Mesenchymal stem cell (in vitro differentiated cells and primary cell): ENCODE data around the gene CISD2.

ENCODE experiments used
- DNase-seq: peaks from one replicate; pipeline ENCODE4 v3.0.0-alpha.2; 2013
- H2AFZ ChIP-seq: one replicate; pipeline ENCODE4 v1.6.1; 2013; ENCODE audit warnings: low read depth, mild to moderate bottlenecking, control low read depth, inconsistent platforms, low read length, moderate library complexity
- H2AK5ac ChIP-seq: 2 replicates; pipeline ENCODE4 v1.6.1; 2013; ENCODE audit warnings: low read length, moderate library complexity, mild to moderate bottlenecking, inconsistent platforms; ENCODE audit not compliant: severe bottlenecking
- H2BK120ac ChIP-seq: one replicate; pipeline ENCODE4 v1.6.1; 2013; ENCODE audit warnings: low read depth, mild to moderate bottlenecking, inconsistent platforms, low read length, moderate library complexity
- H2BK12ac ChIP-seq, 2 experiments: one replicate each; pipeline ENCODE4 v1.6.1; 2013; ENCODE audit warnings: inconsistent platforms in 2 of 2, low read length in 2 of 2, mild to moderate bottlenecking in 2 of 2, moderate library complexity in 2 of 2, control low read depth in 1 of 2
- H2BK15ac ChIP-seq: one replicate; pipeline ENCODE4 v1.6.1; 2013; ENCODE audit warnings: mild to moderate bottlenecking, low read depth, inconsistent platforms; ENCODE audit not compliant: poor library complexity, severe bottlenecking
- H2BK5ac ChIP-seq: 2 replicates; pipeline ENCODE4 v1.6.1; 2013; ENCODE audit warnings: low read depth, mild to moderate bottlenecking, low read length, control low read depth, inconsistent platforms; ENCODE audit not compliant: poor library complexity, severe bottlenecking
- H3K14ac ChIP-seq, 2 experiments: one replicate each; pipeline ENCODE4 v1.6.1; 2013; ENCODE audit warnings: inconsistent platforms in 2 of 2, low read length in 2 of 2, control low read depth in 1 of 2, mild to moderate bottlenecking in 1 of 2, moderate library complexity in 1 of 2
- H3K18ac ChIP-seq, 2 experiments: one replicate each; pipeline ENCODE4 v1.6.1; 2013; ENCODE audit warnings: inconsistent platforms in 2 of 2, low read length in 2 of 2, control low read depth in 1 of 2, low read depth in 1 of 2, mild to moderate bottlenecking in 1 of 2
- H3K23ac ChIP-seq, 2 experiments: one replicate each; pipeline ENCODE4 v1.6.1; 2013; ENCODE audit warnings: inconsistent platforms in 2 of 2, low read length in 2 of 2, mild to moderate bottlenecking in 2 of 2, moderate library complexity in 2 of 2, control low read depth in 1 of 2
- H3K27ac ChIP-seq: 2 replicates; pipeline ENCODE4 v1.5.1; 2013; ENCODE audit warnings: mild to moderate bottlenecking, moderate library complexity, low read length, control low read depth, inconsistent platforms; ENCODE audit not compliant: poor library complexity, severe bottlenecking
- H3K27me3 ChIP-seq, 2 experiments: 2 replicates each; pipeline versions ENCODE4 v1.6.1 to v1.7.0; 2013; ENCODE audit warnings: low read length in 2 of 2, mild to moderate bottlenecking in 2 of 2, moderate library complexity in 2 of 2, control low read depth in 1 of 2, inconsistent platforms in 1 of 2; ENCODE audit not compliant: control insufficient read depth in 1 of 2, insufficient read depth in 1 of 2
- H3K36me3 ChIP-seq, 2 experiments: 2 replicates each; pipeline versions ENCODE4 v1.6.1 to v1.7.0; 2013; ENCODE audit warnings: low read length in 2 of 2, control low read depth in 1 of 2, inconsistent platforms in 1 of 2, low read depth in 1 of 2, mild to moderate bottlenecking in 1 of 2; ENCODE audit not compliant: insufficient read depth in 2 of 2, control insufficient read depth in 1 of 2
- H3K4ac ChIP-seq, 2 experiments: one replicate each; pipeline ENCODE4 v1.6.1; 2013; ENCODE audit warnings: inconsistent platforms in 2 of 2, low read length in 2 of 2, mild to moderate bottlenecking in 2 of 2, moderate library complexity in 2 of 2, control low read depth in 1 of 2, low read depth in 1 of 2
- H3K4me1 ChIP-seq: 2 replicates; pipeline ENCODE4 v1.6.1; 2013; ENCODE audit warnings: low read depth, low read length, control low read depth; ENCODE audit not compliant: control insufficient read depth, insufficient read depth
- H3K4me2 ChIP-seq: 2 replicates; pipeline ENCODE4 v1.6.1; 2013; ENCODE audit warnings: low read length, mild to moderate bottlenecking, inconsistent platforms; ENCODE audit not compliant: poor library complexity, severe bottlenecking
- H3K4me3 ChIP-seq, 2 experiments: 2 replicates each; pipeline versions ENCODE4 v1.5.1 to v1.7.0; 2013; ENCODE audit warnings: low read length in 2 of 2, mild to moderate bottlenecking in 2 of 2, control low read depth in 1 of 2, low read depth in 1 of 2; ENCODE audit not compliant: insufficient read depth in 1 of 2
- H3K79me1 ChIP-seq: replicated peaks from 2 replicates; pipeline ENCODE4 v1.6.1; 2013; ENCODE audit warnings: mild to moderate bottlenecking, control low read depth, low read length, inconsistent platforms; ENCODE audit not compliant: poor library complexity, severe bottlenecking
- H3K9ac ChIP-seq: 2 replicates; pipeline ENCODE4 v1.7.0; 2013; ENCODE audit warnings: mild to moderate bottlenecking, low read length, moderate library complexity
- H3K9me3 ChIP-seq: 2 replicates; pipeline ENCODE4 v1.7.0; 2013; ENCODE audit warnings: mild to moderate bottlenecking, low read length; ENCODE audit not compliant: control insufficient read depth
- H4K8ac ChIP-seq: one replicate; pipeline ENCODE4 v1.6.1; 2013; ENCODE audit warnings: inconsistent platforms, mild to moderate bottlenecking, low read length, moderate library complexity
- H4K91ac ChIP-seq: one replicate; pipeline ENCODE4 v1.6.1; 2013; ENCODE audit warnings: mild to moderate bottlenecking, low read length, inconsistent platforms
- WGBS: methylation state at CpG from one replicate; pipeline ENCODE4 v1.1.7; 2013; ENCODE audit warnings: mixed read lengths; 5-methylcytosine and 5-hydroxymethylcytosine counted together

CISD2 gene

GRCh38 chr4:102823897-102824296 lies 44.9 kb upstream of the CISD2 start:
- H3K9me3 ChIP-seq: no peaks in the 10 kb centered on the region
- no peak overlapping the region for H2BK5ac ChIP-seq
- no peak overlapping the region for H3K27ac ChIP-seq
- no peak overlapping the region for H3K14ac ChIP-seq
- H3K79me1 ChIP-seq: no peaks in the 10 kb centered on the region
- peaks cover 2% of the 10 kb centered on the region for H3K4me1 ChIP-seq
- H3K18ac ChIP-seq: no peak overlapping the region
- no peak overlapping the region for H2BK15ac ChIP-seq
- H3K4me2 ChIP-seq: peak overlapping the region; percentile 58
- H2BK120ac ChIP-seq: no peak overlapping the region
- H3K4me3 ChIP-seq: peak overlapping the region in 1 of 2 experiments; percentile 95
- H2AK5ac ChIP-seq: no peak overlapping the region
- H2AFZ ChIP-seq: no peak overlapping the region
- H3K36me3 ChIP-seq: peaks cover 0 to 12% of the 10 kb centered on the region in 2 experiments
- no peaks in the 10 kb centered on the region for H3K27me3 ChIP-seq
- no peak overlapping the region for H2BK12ac ChIP-seq
- H4K91ac ChIP-seq: no peak overlapping the region
- WGBS: 88% methylated on average over 2 of the region's 4 CpGs
- H3K9ac ChIP-seq: peak overlapping the region; percentile 99
- DNase-seq: no peak
- H3K23ac ChIP-seq: no peak overlapping the region
- no peak overlapping the region for H3K4ac ChIP-seq
- no peak overlapping the region for H4K8ac ChIP-seq

- Histone ChIP-seq H4K91ac (no peak overlapping the region), H2BK5ac (no peak overlapping the region), H2AFZ (no peak overlapping the region), H3K9ac (peak overlapping the region; percentile 99), H2AK5ac (no peak overlapping the region), H3K79me1 (no peaks in the 10 kb centered on the region), H3K36me3 (peaks cover 0 to 11% of the 10 kb centered on the region in 2 experiments), H3K27me3 (no peaks in the 10 kb centered on the region), H4K8ac (no peak overlapping the region), H3K27ac (no peak overlapping the region), H3K9me3 (no peaks in the 10 kb centered on the region), H3K14ac (no peak overlapping the region), H2BK15ac (no peak overlapping the region), H3K18ac (no peak overlapping the region), H3K4ac (no peak overlapping the region), H3K4me2 (peak overlapping the region; percentile 65), H3K4me1 (peaks cover 5% of the 10 kb centered on the region), H2BK12ac (no peak overlapping the region), H3K4me3 (peak overlapping the region in 1 of 2 experiments; percentile 95), H3K23ac (no peak overlapping the region), H2BK120ac (no peak overlapping the region)
- WGBS: 84% methylated on average over 1 of the region's 2 CpGs
- DNase-seq: peak; percentile 42
Observed at GRCh38 chr4:102824398-102824797, 44.4 kb upstream of the CISD2 start.

GRCh38 chr4:102825261-102826091 lies 43.3 kb upstream of the CISD2 start:
- Histone ChIP-seq H3K9me3 (no peaks in the 10 kb centered on the region), H2BK120ac (no peak overlapping the region), H2AFZ (no peak overlapping the region), H2AK5ac (peak overlapping the region; percentile 31), H4K8ac (peak overlapping the region; percentile 14), H3K18ac (peak overlapping the region in 1 of 2 experiments; percentile 77), H3K9ac (peak overlapping the region; percentile 99), H3K14ac (no peak overlapping the region), H3K79me1 (no peaks in the 10 kb centered on the region), H3K27ac (peak overlapping the region; percentile 100), H3K36me3 (peaks cover 0 to 10% of the 10 kb centered on the region in 2 experiments), H2BK5ac (no peak overlapping the region), H4K91ac (peak overlapping the region; percentile 67), H3K27me3 (no peaks in the 10 kb centered on the region), H3K4me2 (peak overlapping the region; percentile 69), H2BK15ac (no peak overlapping the region), H3K23ac (no peak overlapping the region), H3K4me3 (peak overlapping the region; percentile 50 to 95), H3K4me1 (peaks cover 5% of the 10 kb centered on the region), H2BK12ac (no peak overlapping the region), H3K4ac (peak overlapping the region in 1 of 2 experiments; percentile 70)
- under 1% methylated on average over 16 of the region's 23 CpGs for WGBS
- peak; percentile 80 for DNase-seq

- Histone ChIP-seq H3K4ac (peak overlapping the region; percentile 19 to 72), H3K14ac (peak overlapping the region; percentile 51 to 97), H4K91ac (peak overlapping the region; percentile 41), H3K18ac (peak overlapping the region; percentile 98 to 100), H2BK15ac (no peak overlapping the region), H2AFZ (no peak overlapping the region), H2BK120ac (peak overlapping the region; percentile 100), H2BK12ac (no peak overlapping the region), H3K9ac (peak overlapping the region; percentile 99), H3K23ac (peak overlapping the region in 1 of 2 experiments; percentile 6), H3K9me3 (no peaks in the 10 kb centered on the region), H3K27ac (peak overlapping the region; percentile 100), H4K8ac (peak overlapping the region; percentile 59), H2AK5ac (peak overlapping the region; percentile 15), H2BK5ac (peak overlapping the region; percentile 100), H3K4me2 (peak overlapping the region; percentile 52), H3K79me1 (no peaks in the 10 kb centered on the region), H3K4me1 (peaks cover 5% of the 10 kb centered on the region), H3K4me3 (peak overlapping the region; percentile 78 to 95), H3K36me3 (peaks cover 0 to 10% of the 10 kb centered on the region in 2 experiments), H3K27me3 (no peaks in the 10 kb centered on the region)
- no peak for DNase-seq
- under 1% methylated on average over 38 of the region's 38 CpGs for WGBS
Observed at GRCh38 chr4:102826105-102826889, 42.5 kb upstream of the CISD2 start.
